Vagina (tissue), 2 donors: ENCODE results near the gene STK35. TPM values are rescaled to one million over a fixed set of nuclear protein-coding genes. Genes with fewer than 3 reads are reported as not detected.

Source experiments
- DNase-seq, 2 donors: peaks; one replicate each; pipeline ENCODE4 v3.0.0-alpha.2; 2017; ENCODE audit errors: extremely low spot score in 2 of 2
- H3K27ac ChIP-seq: fragments of 200-600 bp; sonication (generic); one replicate; pipeline ENCODE4 v1.5.1; 2019
- H3K27me3 ChIP-seq: fragments of 200-600 bp; sonication (generic); one replicate; pipeline ENCODE4 v1.5.1; 2019
- H3K36me3 ChIP-seq, 2 donors: fragments of 200-600 bp; sonication (generic); one replicate each; pipeline ENCODE4 v1.5.1; 2017 to 2019
- H3K4me1 ChIP-seq: fragments of 200-600 bp; sonication (generic); one replicate; pipeline ENCODE4 v1.5.1; 2019
- H3K4me3 ChIP-seq, 2 donors: fragments of 200-600 bp; sonication (generic); 1 replicate in 1 of 2; 2 replicates in 1 of 2; pipeline ENCODE4 v1.5.1; 2016 to 2019
- H3K9me3 ChIP-seq: fragments of 200-600 bp; sonication (generic); one replicate; pipeline ENCODE4 v1.5.1; 2019
- POLR2A ChIP-seq, 2 donors: fragments of 450-650 bp; IDR thresholded peaks; one replicate each; pipeline ENCODE4 v1.6.1; 2017; ENCODE audit warnings: antibody characterized with exemption in 2 of 2, mild to moderate bottlenecking in 2 of 2, moderate library complexity in 2 of 2
- POLR2AphosphoS5 ChIP-seq, 2 donors: sonication (generic); formaldehyde crosslinking; IDR thresholded peaks; one replicate each; pipeline ENCODE4 v1.9.0; 2017; ENCODE audit warnings: antibody characterized with exemption in 2 of 2, mild to moderate bottlenecking in 2 of 2, low read depth in 1 of 2; ENCODE audit not compliant: insufficient read depth in 1 of 2
- intact Hi-C: fragments of 100-400 bp; cut with DNase I; formaldehyde crosslinking; loops from one replicate; pipeline ENCODE4 v1.15.1; 2023
- total RNA-seq: library from RNA; depleted of rRNA; stranded (reverse); fragments of >200 nt; gene quantifications from one replicate; pipeline ENCODE4 v1.2.3, GENCODE V29; 2016
- TF ChIP-seq, protein P1 (sequence below), 3 experiments: fragments of 450-650 bp in 2 of 3; fragments of 200-600 bp in 1 of 3; sonication (generic) in 1 of 3; IDR thresholded peaks; one replicate each; pipeline ENCODE4 v1.5.1; 2017 to 2019; ENCODE audit warnings: antibody characterized with exemption in 3 of 3, mild to moderate bottlenecking in 2 of 3, moderate library complexity in 2 of 3

The STK35 gene
- total RNA-seq, 1 donor from 2014 or later, result 11.5 TPM

DNA sequence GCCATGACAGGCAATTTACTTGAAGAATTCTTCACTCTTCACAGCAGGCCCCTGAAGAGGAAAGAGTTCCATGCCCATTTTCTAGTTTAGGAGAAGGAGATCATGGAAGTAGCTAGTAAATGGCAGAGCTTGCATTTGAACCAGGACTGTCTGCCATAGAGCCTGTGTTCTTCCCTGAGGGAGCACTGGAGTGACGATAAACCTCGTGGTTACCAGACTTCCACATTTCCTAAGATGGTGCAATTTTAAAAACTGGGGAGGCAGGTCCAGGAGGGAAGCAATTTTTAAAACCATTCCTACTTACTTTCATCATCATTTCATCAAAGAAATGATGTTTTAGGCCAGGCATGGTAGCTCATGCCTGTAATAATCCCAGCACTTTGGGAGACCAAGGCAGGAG is 36.8 kb downstream of the STK35 start:
- H3K4me1 ChIP-seq, result peaks cover 53% of the 10 kb centered on the region
- H3K4me3 ChIP-seq, result no peak overlapping the region
- TF ChIP-seq, protein P1, sequence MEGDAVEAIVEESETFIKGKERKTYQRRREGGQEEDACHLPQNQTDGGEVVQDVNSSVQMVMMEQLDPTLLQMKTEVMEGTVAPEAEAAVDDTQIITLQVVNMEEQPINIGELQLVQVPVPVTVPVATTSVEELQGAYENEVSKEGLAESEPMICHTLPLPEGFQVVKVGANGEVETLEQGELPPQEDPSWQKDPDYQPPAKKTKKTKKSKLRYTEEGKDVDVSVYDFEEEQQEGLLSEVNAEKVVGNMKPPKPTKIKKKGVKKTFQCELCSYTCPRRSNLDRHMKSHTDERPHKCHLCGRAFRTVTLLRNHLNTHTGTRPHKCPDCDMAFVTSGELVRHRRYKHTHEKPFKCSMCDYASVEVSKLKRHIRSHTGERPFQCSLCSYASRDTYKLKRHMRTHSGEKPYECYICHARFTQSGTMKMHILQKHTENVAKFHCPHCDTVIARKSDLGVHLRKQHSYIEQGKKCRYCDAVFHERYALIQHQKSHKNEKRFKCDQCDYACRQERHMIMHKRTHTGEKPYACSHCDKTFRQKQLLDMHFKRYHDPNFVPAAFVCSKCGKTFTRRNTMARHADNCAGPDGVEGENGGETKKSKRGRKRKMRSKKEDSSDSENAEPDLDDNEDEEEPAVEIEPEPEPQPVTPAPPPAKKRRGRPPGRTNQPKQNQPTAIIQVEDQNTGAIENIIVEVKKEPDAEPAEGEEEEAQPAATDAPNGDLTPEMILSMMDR (IDR thresholded peaks at IDR 0.05), result no peak
- TF ChIP-seq POLR2A (IDR thresholded peaks at IDR 0.05), result no peak
- TF ChIP-seq POLR2AphosphoS5 (IDR thresholded peaks at IDR 0.05; ENCODE audit: insufficient read depth in 1 of 2, low read depth in 1 of 2), result no peak
- H3K36me3 ChIP-seq, result no peaks in the 10 kb centered on the region
- no peak overlapping the region for H3K27ac ChIP-seq
- intact Hi-C loops, result no loop called here
- DNase-seq, result no peak
- no peaks in the 10 kb centered on the region for H3K9me3 ChIP-seq
- H3K27me3 ChIP-seq, result no peaks in the 10 kb centered on the region

DNA sequence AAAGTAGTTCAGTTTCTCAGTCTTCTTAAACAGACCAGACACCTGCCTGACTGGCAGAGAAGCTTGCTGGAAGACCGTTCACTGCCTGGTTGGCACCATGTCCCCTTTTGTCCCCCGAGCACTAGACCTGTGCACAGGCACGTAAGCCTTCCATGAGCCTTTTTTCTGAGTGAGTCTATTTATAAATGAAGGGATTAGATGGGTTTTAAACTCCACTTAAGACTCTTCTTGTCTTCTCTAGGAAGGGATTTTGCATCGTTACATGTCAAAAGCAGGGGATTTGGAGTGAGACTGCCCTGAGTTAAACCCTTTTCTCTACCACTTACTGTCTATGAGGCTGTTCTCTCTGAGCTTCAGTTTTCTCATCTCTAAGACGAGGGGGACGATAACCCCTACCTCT is 37.6 kb downstream of the STK35 start:
- Histone ChIP-seq H3K36me3 (peaks cover 0 to 6% of the 10 kb centered on the region in 2 donors), H3K27ac (no peak overlapping the region), H3K27me3 (no peaks in the 10 kb centered on the region), H3K4me3 (no peak overlapping the region), H3K9me3 (no peaks in the 10 kb centered on the region), H3K4me1 (peaks cover 45% of the 10 kb centered on the region)
- TF ChIP-seq POLR2AphosphoS5 (IDR thresholded peaks at IDR 0.05; ENCODE audit: insufficient read depth in 1 of 2, low read depth in 1 of 2), result no peak
- no peak for TF ChIP-seq POLR2A (IDR thresholded peaks at IDR 0.05)
- TF ChIP-seq, protein P1 (IDR thresholded peaks at IDR 0.05), result no peak
- no peak for DNase-seq
- intact Hi-C loops, result no loop called here

DNA sequence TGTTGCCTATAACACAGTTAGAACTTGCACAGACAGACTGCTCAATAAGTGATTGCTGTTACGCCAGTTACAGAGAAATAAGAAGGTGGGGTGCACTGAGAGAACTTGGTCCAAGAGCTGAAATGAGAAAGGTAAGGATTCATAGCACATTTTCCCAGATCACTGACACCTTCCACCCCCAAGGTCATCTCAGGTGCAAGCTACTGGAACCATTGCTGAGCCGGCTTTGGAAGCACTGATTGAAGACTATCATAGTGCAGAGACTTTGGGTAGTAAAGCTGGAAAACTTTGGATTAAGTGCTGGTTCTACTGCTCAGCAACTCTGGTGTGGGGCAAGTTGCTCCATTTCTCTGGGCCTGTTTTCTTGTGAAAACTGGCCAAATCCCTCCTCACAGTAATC is 38.1 kb downstream of the STK35 start:
- no peak overlapping the region for H3K27ac ChIP-seq
- TF ChIP-seq POLR2AphosphoS5 (IDR thresholded peaks at IDR 0.05; ENCODE audit: insufficient read depth in 1 of 2, low read depth in 1 of 2) (no peak), POLR2A (IDR thresholded peaks at IDR 0.05) (no peak)
- TF ChIP-seq, protein P1 (IDR thresholded peaks at IDR 0.05), result no peak
- no peak overlapping the region for H3K4me3 ChIP-seq
- no peaks in the 10 kb centered on the region for H3K27me3 ChIP-seq
- no peak for DNase-seq
- peaks cover 40% of the 10 kb centered on the region for H3K4me1 ChIP-seq
- H3K36me3 ChIP-seq, result peaks cover 0 to 10% of the 10 kb centered on the region in 2 donors
- intact Hi-C loops, result no loop called here
- H3K9me3 ChIP-seq, result no peaks in the 10 kb centered on the region

DNA sequence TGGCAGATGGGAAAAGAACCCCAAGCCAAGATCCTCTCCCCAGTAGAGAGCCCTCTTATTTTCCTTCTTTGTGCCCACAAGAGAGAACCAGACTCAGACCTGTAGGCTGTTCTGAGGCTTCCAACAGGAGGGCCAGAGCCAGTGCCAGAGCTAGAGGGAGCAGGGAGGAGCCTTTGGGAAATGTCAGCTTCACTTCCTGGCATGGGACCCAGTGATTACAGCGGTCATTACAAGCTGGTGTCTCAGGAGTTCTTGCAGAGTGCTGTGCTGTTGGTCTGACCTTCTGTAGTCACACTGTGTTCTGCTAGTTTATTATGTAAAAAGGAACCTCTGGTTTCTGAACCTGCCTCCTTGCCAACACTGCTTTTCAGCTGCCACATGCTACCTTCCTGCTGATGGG is 38.9 kb downstream of the STK35 start:
- intact Hi-C loops, result no loop called here
- Histone ChIP-seq H3K9me3 (no peaks in the 10 kb centered on the region), H3K4me1 (peaks cover 34% of the 10 kb centered on the region), H3K27ac (no peak overlapping the region), H3K36me3 (peaks cover 0 to 14% of the 10 kb centered on the region in 2 donors), H3K4me3 (no peak overlapping the region), H3K27me3 (no peaks in the 10 kb centered on the region)
- no peak for DNase-seq
- TF ChIP-seq POLR2A (IDR thresholded peaks at IDR 0.05) (no peak), POLR2AphosphoS5 (IDR thresholded peaks at IDR 0.05; ENCODE audit: insufficient read depth in 1 of 2, low read depth in 1 of 2) (no peak)
- TF ChIP-seq, protein P1 (IDR thresholded peaks at IDR 0.05), result no peak

DNA sequence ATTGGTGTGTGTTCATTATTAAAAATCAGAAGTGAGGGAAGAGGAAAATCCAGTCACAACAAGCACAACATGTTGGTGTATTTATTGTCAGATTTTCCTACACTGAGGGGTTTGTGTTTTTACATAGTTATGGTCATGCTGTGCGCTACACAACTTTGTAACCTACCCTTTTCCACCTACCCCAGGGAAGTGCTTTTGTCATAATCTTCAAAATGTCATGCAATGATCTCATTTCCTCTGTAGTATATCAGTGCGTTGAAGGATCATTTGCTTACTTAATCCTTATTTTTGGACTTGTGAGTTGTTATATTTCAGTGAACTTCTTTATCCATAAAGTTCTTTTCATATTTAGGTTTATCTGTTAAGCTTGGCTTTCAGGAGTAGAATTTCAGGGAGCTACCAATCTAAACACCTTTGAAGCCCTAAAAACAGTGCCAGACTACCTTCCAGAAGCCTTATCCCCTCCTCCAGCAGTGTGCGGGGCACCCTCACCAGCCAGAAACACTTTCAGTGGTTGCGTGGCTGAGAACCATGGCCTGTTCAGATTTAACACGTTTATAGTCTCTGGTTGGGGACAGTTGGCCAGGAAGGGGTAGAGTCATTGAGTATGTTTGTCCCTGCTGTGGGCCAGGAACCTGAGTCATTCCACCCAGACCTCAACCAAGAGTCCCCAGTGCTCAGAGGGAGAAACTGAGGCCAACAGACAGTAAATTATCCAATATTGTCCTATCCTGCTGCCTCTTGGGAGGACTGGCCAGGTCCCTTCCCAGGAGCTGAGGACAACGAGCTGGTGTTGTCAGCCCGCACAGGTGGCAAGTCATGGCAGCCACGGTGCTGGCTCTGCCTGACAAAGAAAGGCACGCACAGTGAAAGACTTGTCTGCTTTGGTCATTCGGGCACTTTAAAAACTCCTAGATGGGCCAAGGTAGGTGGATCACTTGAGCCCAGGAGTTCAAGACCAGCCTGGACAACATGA is 40.3 kb downstream of the STK35 start:
- H3K27ac ChIP-seq, result no peak overlapping the region
- H3K4me1 ChIP-seq, result peaks cover 25% of the 10 kb centered on the region
- H3K9me3 ChIP-seq, result no peaks in the 10 kb centered on the region
- no peak overlapping the region for H3K4me3 ChIP-seq
- TF ChIP-seq, protein P1 (IDR thresholded peaks at IDR 0.05), result no peak
- no peak for TF ChIP-seq POLR2A (IDR thresholded peaks at IDR 0.05)
- no peak for TF ChIP-seq POLR2AphosphoS5 (IDR thresholded peaks at IDR 0.05; ENCODE audit: insufficient read depth in 1 of 2, low read depth in 1 of 2)
- DNase-seq, result no peak
- H3K36me3 ChIP-seq, result peaks cover 0 to 18% of the 10 kb centered on the region in 2 donors
- intact Hi-C loops, result no loop called here
- H3K27me3 ChIP-seq, result no peaks in the 10 kb centered on the region
